Measurements from ENCODE around the gene CDKL2.

DNA sequence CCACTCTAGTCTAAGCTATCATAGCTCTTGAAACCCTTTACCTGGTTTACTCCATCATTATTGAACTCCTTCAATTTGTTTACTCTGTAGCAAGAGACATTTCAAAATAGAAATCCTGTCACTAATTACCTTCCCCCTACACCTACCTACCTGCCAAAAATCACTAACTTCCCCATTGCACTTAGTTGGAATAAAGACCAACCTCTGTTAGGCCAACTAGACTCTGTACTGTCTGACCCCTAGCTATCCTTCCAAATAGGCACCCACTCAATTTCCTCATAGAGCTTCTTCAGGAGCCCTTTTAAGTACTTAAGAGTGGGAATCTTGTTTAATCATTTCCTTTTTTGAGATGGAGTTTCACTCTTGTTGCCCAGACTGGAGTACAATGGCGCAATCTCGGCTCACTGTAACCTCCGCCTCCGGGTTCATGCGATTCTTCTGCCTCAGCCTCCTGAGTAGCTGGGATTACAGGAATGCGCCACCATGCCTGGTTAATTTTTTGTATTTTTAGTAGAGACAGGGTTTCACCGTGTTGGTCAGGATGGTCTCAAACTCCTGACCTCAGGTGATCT lies 8.9 kb upstream of the CDKL2 start:
- no peak for TF ChIP-seq TCF12 (IDR thresholded peaks at IDR 0.05; ENCODE audit: low read depth)
- no peak for TF ChIP-seq CREB1 (IDR thresholded peaks at IDR 0.05; ENCODE audit: low read depth)
- no peak for TF ChIP-seq EP300 (IDR thresholded peaks at IDR 0.05; ENCODE audit: borderline replicate concordance)
- TF ChIP-seq YY1 (IDR thresholded peaks at IDR 0.05; ENCODE audit: low read depth) = no peak
- TF ChIP-seq, protein P1, sequence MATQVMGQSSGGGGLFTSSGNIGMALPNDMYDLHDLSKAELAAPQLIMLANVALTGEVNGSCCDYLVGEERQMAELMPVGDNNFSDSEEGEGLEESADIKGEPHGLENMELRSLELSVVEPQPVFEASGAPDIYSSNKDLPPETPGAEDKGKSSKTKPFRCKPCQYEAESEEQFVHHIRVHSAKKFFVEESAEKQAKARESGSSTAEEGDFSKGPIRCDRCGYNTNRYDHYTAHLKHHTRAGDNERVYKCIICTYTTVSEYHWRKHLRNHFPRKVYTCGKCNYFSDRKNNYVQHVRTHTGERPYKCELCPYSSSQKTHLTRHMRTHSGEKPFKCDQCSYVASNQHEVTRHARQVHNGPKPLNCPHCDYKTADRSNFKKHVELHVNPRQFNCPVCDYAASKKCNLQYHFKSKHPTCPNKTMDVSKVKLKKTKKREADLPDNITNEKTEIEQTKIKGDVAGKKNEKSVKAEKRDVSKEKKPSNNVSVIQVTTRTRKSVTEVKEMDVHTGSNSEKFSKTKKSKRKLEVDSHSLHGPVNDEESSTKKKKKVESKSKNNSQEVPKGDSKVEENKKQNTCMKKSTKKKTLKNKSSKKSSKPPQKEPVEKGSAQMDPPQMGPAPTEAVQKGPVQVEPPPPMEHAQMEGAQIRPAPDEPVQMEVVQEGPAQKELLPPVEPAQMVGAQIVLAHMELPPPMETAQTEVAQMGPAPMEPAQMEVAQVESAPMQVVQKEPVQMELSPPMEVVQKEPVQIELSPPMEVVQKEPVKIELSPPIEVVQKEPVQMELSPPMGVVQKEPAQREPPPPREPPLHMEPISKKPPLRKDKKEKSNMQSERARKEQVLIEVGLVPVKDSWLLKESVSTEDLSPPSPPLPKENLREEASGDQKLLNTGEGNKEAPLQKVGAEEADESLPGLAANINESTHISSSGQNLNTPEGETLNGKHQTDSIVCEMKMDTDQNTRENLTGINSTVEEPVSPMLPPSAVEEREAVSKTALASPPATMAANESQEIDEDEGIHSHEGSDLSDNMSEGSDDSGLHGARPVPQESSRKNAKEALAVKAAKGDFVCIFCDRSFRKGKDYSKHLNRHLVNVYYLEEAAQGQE (IDR thresholded peaks at IDR 0.05; ENCODE audit: low read depth) = no peak
- TF ChIP-seq RAD21 (IDR thresholded peaks at IDR 0.05; ENCODE audit: low read depth) = no peak
- TF ChIP-seq CEBPB (IDR thresholded peaks at IDR 0.05) = no peak
- TF ChIP-seq, protein P2, sequence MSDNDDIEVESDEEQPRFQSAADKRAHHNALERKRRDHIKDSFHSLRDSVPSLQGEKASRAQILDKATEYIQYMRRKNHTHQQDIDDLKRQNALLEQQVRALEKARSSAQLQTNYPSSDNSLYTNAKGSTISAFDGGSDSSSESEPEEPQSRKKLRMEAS (IDR thresholded peaks at IDR 0.05) = no peak
- no peak for TF ChIP-seq NFIC (IDR thresholded peaks at IDR 0.05)
- TF ChIP-seq TAF1 (IDR thresholded peaks at IDR 0.05; ENCODE audit: low read depth) = no peak
- TF ChIP-seq TEAD4 (IDR thresholded peaks at IDR 0.05) = no peak
- TF ChIP-seq FOXM1 (IDR thresholded peaks at IDR 0.05; ENCODE audit: borderline replicate concordance, low read depth) = no peak
